Loucy (cell line): ENCODE results near the gene MOCS1.

Experiments used
- H2AFZ ChIP-seq: fragments of 200-600 bp; sonication (generic); 2 replicates; pipeline ENCODE4 v1.6.0; 2016; ENCODE audit warnings: antibody characterized with exemption, mild to moderate bottlenecking, low read length, moderate library complexity
- H3F3A ChIP-seq: fragments of 200-600 bp; 2 replicates; pipeline ENCODE4 v1.6.0; 2016; ENCODE audit warnings: antibody characterized with exemption, low read depth, mild to moderate bottlenecking
- H3K27me3 ChIP-seq: fragments of 200-600 bp; sonication (generic); 2 replicates; pipeline ENCODE4 v1.6.1; 2014; ENCODE audit warnings: low read length, mild to moderate bottlenecking; ENCODE audit not compliant: insufficient read depth, poor library complexity, severe bottlenecking
- H3K36me3 ChIP-seq: fragments of 200-600 bp; sonication (generic); 2 replicates; pipeline ENCODE4 v1.6.1; 2016; ENCODE audit warnings: low read length; ENCODE audit not compliant: insufficient read depth
- H3K4me1 ChIP-seq: fragments of 200-600 bp; sonication (generic); 2 replicates; pipeline ENCODE4 v1.5.1; 2014; ENCODE audit warnings: low read length, mild to moderate bottlenecking; ENCODE audit not compliant: insufficient read depth, poor library complexity, severe bottlenecking
- H3K4me2 ChIP-seq: fragments of 200-600 bp; sonication (generic); 2 replicates; pipeline ENCODE4 v1.6.0; 2014; ENCODE audit warnings: antibody characterized with exemption, low read length, low read depth, mild to moderate bottlenecking; ENCODE audit not compliant: poor library complexity, severe bottlenecking
- H3K4me3 ChIP-seq: fragments of 200-600 bp; sonication (generic); 2 replicates; pipeline ENCODE4 v1.5.1; 2014; ENCODE audit warnings: low read length, mild to moderate bottlenecking, mixed read lengths; ENCODE audit not compliant: poor library complexity, severe bottlenecking
- H3K79me2 ChIP-seq: fragments of 200-600 bp; sonication (generic); 2 replicates; pipeline ENCODE4 v1.6.1; 2014; ENCODE audit warnings: low read length; ENCODE audit not compliant: insufficient read depth
- H3K9ac ChIP-seq: fragments of 200-600 bp; sonication (generic); 2 replicates; pipeline ENCODE4 v1.6.0; 2014; ENCODE audit warnings: mild to moderate bottlenecking, low read depth, low read length, moderate library complexity; ENCODE audit not compliant: poor library complexity, severe bottlenecking
- H3K9me2 ChIP-seq: fragments of 200-600 bp; sonication (generic); replicated peaks from 2 replicates; pipeline ENCODE4 v1.6.1; 2016; ENCODE audit warnings: low read depth, low read length, mixed read lengths
- H3K9me3 ChIP-seq: fragments of 200-600 bp; sonication (generic); 2 replicates; pipeline ENCODE4 v1.6.1; 2014; ENCODE audit warnings: mild to moderate bottlenecking, antibody characterized with exemption, low read length, low read depth; ENCODE audit not compliant: insufficient read depth
- H4K20me1 ChIP-seq: fragments of 200-600 bp; sonication (generic); 2 replicates; pipeline ENCODE4 v1.6.0; 2014; ENCODE audit warnings: antibody characterized with exemption, low read length, mild to moderate bottlenecking; ENCODE audit not compliant: insufficient read depth, poor library complexity, severe bottlenecking
- CTCF ChIP-seq: fragments of 200-600 bp; sonication (generic); conservative IDR thresholded peaks from 2 replicates; pipeline ENCODE4 v1.5.1; 2014; ENCODE audit warnings: mild to moderate bottlenecking, antibody characterized with exemption, low read length
- EZH2phosphoT487 ChIP-seq: fragments of 200-600 bp; IDR thresholded peaks from 2 replicates; pipeline ENCODE4 v1.6.1; 2018; ENCODE audit warnings: antibody characterized with exemption, mild to moderate bottlenecking, moderate library complexity, borderline replicate concordance

MOCS1 gene

GRCh38 chr6:39927159-39927558, 7.1 kb downstream of the MOCS1 start:
- Histone ChIP-seq H3K79me2 (no peaks in the 10 kb centered on the region), H3K4me2 (no peak overlapping the region), H3K4me1 (peaks cover 34% of the 10 kb centered on the region), H3K27me3 (no peaks in the 10 kb centered on the region), H4K20me1 (no peaks in the 10 kb centered on the region), H3K9ac (no peak overlapping the region), H3F3A (no peaks in the 10 kb centered on the region), H2AFZ (no peak overlapping the region), H3K9me3 (no peaks in the 10 kb centered on the region), H3K9me2 (no peaks in the 10 kb centered on the region), H3K4me3 (no peak overlapping the region), H3K36me3 (no peaks in the 10 kb centered on the region)
- TF ChIP-seq CTCF (no peak), EZH2phosphoT487 (no peak)

GRCh38 chr6:39926668-39927067, 7.6 kb downstream of the MOCS1 start:
- TF ChIP-seq EZH2phosphoT487 (no peak), CTCF (no peak)
- Histone ChIP-seq H3K4me2 (no peak overlapping the region), H3K9me2 (no peaks in the 10 kb centered on the region), H4K20me1 (no peaks in the 10 kb centered on the region), H3K4me1 (peaks cover 34% of the 10 kb centered on the region), H3K27me3 (no peaks in the 10 kb centered on the region), H3F3A (no peaks in the 10 kb centered on the region), H2AFZ (no peak overlapping the region), H3K9ac (no peak overlapping the region), H3K79me2 (no peaks in the 10 kb centered on the region), H3K4me3 (no peak overlapping the region), H3K36me3 (no peaks in the 10 kb centered on the region), H3K9me3 (no peaks in the 10 kb centered on the region)

GRCh38 chr6:39925931-39926290, 8.4 kb downstream of the MOCS1 start:
- no peaks in the 10 kb centered on the region for H3K36me3 ChIP-seq
- H3K9ac ChIP-seq: no peak overlapping the region
- TF ChIP-seq CTCF (no peak), EZH2phosphoT487 (no peak)
- no peaks in the 10 kb centered on the region for H3K79me2 ChIP-seq
- H3K4me3 ChIP-seq: no peak overlapping the region
- no peak overlapping the region for H2AFZ ChIP-seq
- H4K20me1 ChIP-seq: no peaks in the 10 kb centered on the region
- no peaks in the 10 kb centered on the region for H3F3A ChIP-seq
- peaks cover 34% of the 10 kb centered on the region for H3K4me1 ChIP-seq
- H3K4me2 ChIP-seq: no peak overlapping the region
- H3K9me3 ChIP-seq: no peaks in the 10 kb centered on the region
- no peaks in the 10 kb centered on the region for H3K27me3 ChIP-seq
- H3K9me2 ChIP-seq: no peaks in the 10 kb centered on the region
